IMR-90 (cell line): ENCODE data around the gene ADCY5. TPM values are rescaled to one million over a fixed set of nuclear protein-coding genes. Genes with fewer than 3 reads are reported as not detected.

Source experiments
- ATAC-seq: fragments of 200-7000 bp; cut with Tn5 transposase; 2 replicates; pipeline ENCODE4 v1.9.1; 2020; ENCODE audit warnings: low read depth, mild to moderate bottlenecking, moderate library complexity
- BruUV-seq: library from RNA; stranded (reverse); fragments of 400-500 nt; replicated peaks from 2 replicates; lab custom pipeline; 2021; lab: Mats Ljungman, UMichigan
- CTCF ChIA-PET: fragments of 300-600 bp; formaldehyde crosslinking; extraction: SDS; loops from one replicate; lab custom pipeline; 2021; ENCODE audit warnings: antibody characterized with exemption; lab: Yijun Ruan, JAX
- POLR2A ChIA-PET: fragments of 300-600 bp; sonication (Branson Sonifier 250); formaldehyde crosslinking; loops from one replicate; lab custom pipeline; 2022; ENCODE audit warnings: antibody characterized with exemption; ENCODE audit not compliant: unreplicated experiment; lab: Charles Lee
- DNase-seq: peaks from one replicate; pipeline ENCODE4 v3.0.0; 2013
- H2AFZ ChIP-seq: replicated peaks from 2 replicates; pipeline ENCODE3; 2013; ENCODE audit warnings: low read length, mild to moderate bottlenecking; ENCODE audit not compliant: poor library complexity
- H2AK5ac ChIP-seq: 2 replicates; pipeline ENCODE4 v1.6.1; 2013; ENCODE audit warnings: low read depth, low read length, inconsistent platforms
- H2AK9ac ChIP-seq: replicated peaks from 2 replicates; pipeline ENCODE3; 2013; ENCODE audit warnings: mild to moderate bottlenecking, low read depth, low read length, moderate library complexity; ENCODE audit not compliant: poor library complexity
- H2BK120ac ChIP-seq: 2 replicates; pipeline ENCODE4 v1.6.1; 2013; ENCODE audit warnings: low read depth, low read length, inconsistent platforms
- H2BK15ac ChIP-seq: 3 replicates; pipeline ENCODE4 v1.6.1; 2013; ENCODE audit warnings: low read depth, low read length, inconsistent platforms
- H2BK20ac ChIP-seq: 2 replicates; pipeline ENCODE4 v1.6.1; 2013; ENCODE audit warnings: low read depth, mild to moderate bottlenecking, inconsistent platforms, low read length, moderate library complexity
- H2BK5ac ChIP-seq: 2 replicates; pipeline ENCODE4 v1.6.1; 2013; ENCODE audit warnings: mild to moderate bottlenecking, low read depth, low read length, inconsistent platforms; ENCODE audit not compliant: poor library complexity, severe bottlenecking
- H3K14ac ChIP-seq: replicated peaks from 2 replicates; pipeline ENCODE4 v1.6.1; 2013; ENCODE audit warnings: low read depth, low read length, inconsistent platforms
- H3K18ac ChIP-seq: 2 replicates; pipeline ENCODE4 v1.6.1; 2013; ENCODE audit warnings: low read depth, low read length, control low read depth
- H3K23ac ChIP-seq: 2 replicates; pipeline ENCODE4 v1.6.1; 2013; ENCODE audit warnings: low read depth, low read length, inconsistent platforms
- H3K27ac ChIP-seq: 2 replicates; pipeline ENCODE4 v1.5.1; 2013; ENCODE audit warnings: mild to moderate bottlenecking, control low read depth, low read length; ENCODE audit not compliant: insufficient read depth
- H3K27me3 ChIP-seq: 2 replicates; pipeline ENCODE4 v1.6.1; 2013; ENCODE audit warnings: low read length; ENCODE audit not compliant: control insufficient read depth, insufficient read depth
- H3K36me3 ChIP-seq: 2 replicates; pipeline ENCODE4 v1.6.1; 2013; ENCODE audit warnings: low read length, mixed read lengths; ENCODE audit not compliant: control insufficient read depth, insufficient read depth
- H3K4ac ChIP-seq: 2 replicates; pipeline ENCODE4 v1.6.1; 2013; ENCODE audit warnings: low read depth, low read length, inconsistent platforms
- H3K4me1 ChIP-seq: 2 replicates; pipeline ENCODE4 v1.6.1; 2013; ENCODE audit warnings: low read length, mixed read lengths; ENCODE audit not compliant: control insufficient read depth, insufficient read depth
- H3K4me2 ChIP-seq: 2 replicates; pipeline ENCODE4 v1.6.1; 2013; ENCODE audit warnings: low read depth, mild to moderate bottlenecking, control low read depth, low read length, moderate library complexity
- H3K4me3 ChIP-seq: 2 replicates; pipeline ENCODE4 v1.5.1; 2013; ENCODE audit warnings: low read depth, mild to moderate bottlenecking, control low read depth, low read length, moderate library complexity; ENCODE audit not compliant: insufficient read depth
- H3K56ac ChIP-seq: 2 replicates; pipeline ENCODE4 v1.6.1; 2013; ENCODE audit warnings: low read length, inconsistent platforms; ENCODE audit not compliant: insufficient read depth; ENCODE audit errors: extremely low read depth
- H3K79me1 ChIP-seq, 2 experiments: 2 replicates each; pipeline ENCODE4 v1.6.1; 2013; ENCODE audit warnings: low read length in 2 of 2, inconsistent platforms in 1 of 2, low read depth in 1 of 2
- H3K9ac ChIP-seq: 2 replicates; pipeline ENCODE4 v1.6.1; 2013; ENCODE audit warnings: low read depth, low read length, control low read depth
- H3K9me1 ChIP-seq: 2 replicates; pipeline ENCODE4 v1.6.1; 2013; ENCODE audit warnings: low read length, inconsistent platforms; ENCODE audit not compliant: insufficient read depth
- H3K9me3 ChIP-seq: 2 replicates; pipeline ENCODE4 v1.6.1; 2013; ENCODE audit warnings: low read length; ENCODE audit not compliant: control insufficient read depth, insufficient read depth
- H4K20me1 ChIP-seq: 2 replicates; pipeline ENCODE4 v1.6.1; 2013; ENCODE audit warnings: low read length, inconsistent platforms; ENCODE audit not compliant: insufficient read depth
- H4K5ac ChIP-seq: 2 replicates; pipeline ENCODE4 v1.6.1; 2013; ENCODE audit warnings: mild to moderate bottlenecking, low read depth, low read length, control low read depth
- H4K8ac ChIP-seq, 2 experiments: 2 replicates each; pipeline ENCODE4 v1.6.1; 2013; ENCODE audit warnings: low read depth in 2 of 2, low read length in 2 of 2, control low read depth in 1 of 2, inconsistent platforms in 1 of 2
- H4K91ac ChIP-seq: 2 replicates; pipeline ENCODE4 v1.6.1; 2013; ENCODE audit warnings: low read depth, low read length, inconsistent platforms; ENCODE audit not compliant: insufficient read depth
- BHLHE40 ChIP-seq: fragments of 150-350 bp; IDR thresholded peaks from 2 replicates; pipeline ENCODE4 v1.6.1; 2016; ENCODE audit warnings: mild to moderate bottlenecking, low read depth, low read length
- CEBPB ChIP-seq: IDR thresholded peaks from 2 replicates; pipeline ENCODE4 v1.6.1; 2012; ENCODE audit warnings: low read depth, low read length, improper control_type of control experiment
- CHD1 ChIP-seq: IDR thresholded peaks from 2 replicates; pipeline ENCODE4 v1.6.1; 2012; ENCODE audit warnings: low read depth, low read length, improper control_type of control experiment
- FOS ChIP-seq: fragments of 150-350 bp; IDR thresholded peaks from 2 replicates; pipeline ENCODE4 v1.6.1; 2016; ENCODE audit warnings: low read depth, low read length
- POLR2A ChIP-seq: IDR thresholded peaks from 2 replicates; pipeline ENCODE4 v1.6.1; 2012; ENCODE audit warnings: mild to moderate bottlenecking, low read depth, low read length
- RAD21 ChIP-seq: IDR thresholded peaks from 2 replicates; pipeline ENCODE4 v1.6.1; 2012; ENCODE audit warnings: low read length, improper control_type of control experiment
- SMC3 ChIP-seq: fragments of 150-350 bp; IDR thresholded peaks from 2 replicates; pipeline ENCODE4 v1.6.1; 2016; ENCODE audit warnings: low read depth, mild to moderate bottlenecking, antibody characterized with exemption, low read length, moderate library complexity
- WGBS, 2 experiments: methylation state at CpG; one replicate each; pipeline versions ENCODE4 v1.1.5 to v1.1.7; 2013; ENCODE audit warnings: missing lambda C conversion rate in 2 of 2; ENCODE audit not compliant: insufficient read length in 1 of 2; ENCODE audit errors: extremely low coverage in 2 of 2; 5-methylcytosine and 5-hydroxymethylcytosine counted together
- dilution Hi-C: fragments of 300-500 bp; cut with HindIII; formaldehyde crosslinking; loops from one replicate; pipeline ENCODE4 v1.14.3; 2018; ENCODE audit warnings: low sequenced_read_pairs; ENCODE audit not compliant: unreplicated experiment
- in situ Hi-C: fragments of 300-500 bp; cut with MboI; formaldehyde crosslinking; loops from 3 replicates; pipeline ENCODE4 v1.14.3; 2019; ENCODE audit warnings: low sequenced_read_pairs, inconsistent platforms, mixed read lengths
- intact Hi-C: fragments of 100-400 bp; cut with micrococcal nuclease; formaldehyde crosslinking; loops from 2 replicates; pipeline ENCODE4 v1.10.0; 2022
- polyA plus RNA-seq, 3 experiments: library from polyadenylated mRNA; depleted of rRNA; stranded (reverse); fragments of >200 nt; gene quantifications; 2 replicates each; pipeline ENCODE4 v1.2.3, GENCODE V29; 2012; ENCODE audit warnings: low replicate concordance in 1 of 3
- total RNA-seq: library from RNA; depleted of rRNA; stranded (reverse); fragments of >200 nt; gene quantifications from 2 replicates; pipeline ENCODE4 v1.2.3, GENCODE V29; 2012
- TF ChIP-seq, protein P1 (sequence below): conservative IDR thresholded peaks from 2 replicates; pipeline ENCODE4 v1.5.1; 2012; ENCODE audit warnings: mild to moderate bottlenecking, low read depth, low read length, improper control_type of control experiment

Gene ADCY5
- total and polyA plus RNA-seq, 2 of the 4 experiments (the other 2 are of a cell fraction): 0.14 to 0.18 TPM

DNA sequence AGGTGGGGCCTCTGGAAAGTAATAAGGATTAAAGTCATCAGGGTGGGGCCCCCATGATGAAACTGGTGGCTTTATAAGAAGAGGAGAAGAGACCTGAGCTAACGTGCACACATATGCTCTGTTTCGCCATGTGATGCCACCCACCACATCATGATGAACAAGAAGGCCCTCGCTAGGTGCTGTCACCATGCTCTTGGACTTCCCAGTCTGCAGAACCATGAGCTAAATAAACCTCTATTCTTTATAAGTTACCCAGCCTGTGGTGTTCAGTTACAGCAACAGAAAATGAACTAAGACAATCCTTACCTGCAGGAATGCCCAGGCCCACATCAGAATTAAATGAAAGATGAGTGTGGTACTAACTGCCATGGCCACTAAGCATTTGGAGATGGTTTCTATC is 79.8 kb downstream of the ADCY5 start:
- H2AFZ ChIP-seq: no peak overlapping the region
- H3K18ac ChIP-seq: no peak overlapping the region
- no peak overlapping the region for H3K27ac ChIP-seq
- DNase-seq (no peak), ATAC-seq (no peak)
- H2AK9ac ChIP-seq: no peak overlapping the region
- H2BK120ac ChIP-seq: no peak overlapping the region
- in situ Hi-C loops: no loop called here
- H3K23ac ChIP-seq: no peak overlapping the region
- no peaks in the 10 kb centered on the region for H3K36me3 ChIP-seq
- H3K4me1 ChIP-seq: no peaks in the 10 kb centered on the region
- dilution Hi-C loops: no loop called here
- no peak overlapping the region for H3K4me3 ChIP-seq
- CTCF ChIA-PET: no interaction called here
- intact Hi-C loops: no loop called here
- no peak overlapping the region for H4K5ac ChIP-seq
- H4K20me1 ChIP-seq: no peaks in the 10 kb centered on the region; the same call in 1 of the 2 replicates
- no peaks in the 10 kb centered on the region for H3K79me1 ChIP-seq
- no peak overlapping the region for H4K91ac ChIP-seq
- 100% methylated on average over 1 of the region's 3 CpGs; no CpG with 5 or more reads in 1 of the 2 experiments for WGBS, 2 experiments
- POLR2A ChIA-PET: no interaction called here
- no peak for TF ChIP-seq CEBPB
- TF ChIP-seq FOS: no peak
- TF ChIP-seq RAD21: no peak
- TF ChIP-seq CHD1: no peak
- TF ChIP-seq, protein P1, sequence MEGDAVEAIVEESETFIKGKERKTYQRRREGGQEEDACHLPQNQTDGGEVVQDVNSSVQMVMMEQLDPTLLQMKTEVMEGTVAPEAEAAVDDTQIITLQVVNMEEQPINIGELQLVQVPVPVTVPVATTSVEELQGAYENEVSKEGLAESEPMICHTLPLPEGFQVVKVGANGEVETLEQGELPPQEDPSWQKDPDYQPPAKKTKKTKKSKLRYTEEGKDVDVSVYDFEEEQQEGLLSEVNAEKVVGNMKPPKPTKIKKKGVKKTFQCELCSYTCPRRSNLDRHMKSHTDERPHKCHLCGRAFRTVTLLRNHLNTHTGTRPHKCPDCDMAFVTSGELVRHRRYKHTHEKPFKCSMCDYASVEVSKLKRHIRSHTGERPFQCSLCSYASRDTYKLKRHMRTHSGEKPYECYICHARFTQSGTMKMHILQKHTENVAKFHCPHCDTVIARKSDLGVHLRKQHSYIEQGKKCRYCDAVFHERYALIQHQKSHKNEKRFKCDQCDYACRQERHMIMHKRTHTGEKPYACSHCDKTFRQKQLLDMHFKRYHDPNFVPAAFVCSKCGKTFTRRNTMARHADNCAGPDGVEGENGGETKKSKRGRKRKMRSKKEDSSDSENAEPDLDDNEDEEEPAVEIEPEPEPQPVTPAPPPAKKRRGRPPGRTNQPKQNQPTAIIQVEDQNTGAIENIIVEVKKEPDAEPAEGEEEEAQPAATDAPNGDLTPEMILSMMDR: no peak
- TF ChIP-seq BHLHE40: no peak
- no peak for TF ChIP-seq POLR2A
- TF ChIP-seq SMC3: no peak
- no peak overlapping the region for H2AK5ac ChIP-seq
- no peak overlapping the region for H3K4me2 ChIP-seq
- no peaks in the 10 kb centered on the region for H3K9me1 ChIP-seq
- H3K56ac ChIP-seq: no peak overlapping the region
- no peak overlapping the region for H2BK15ac ChIP-seq
- H4K8ac ChIP-seq: no peak overlapping the region
- H3K9ac ChIP-seq: no peak overlapping the region
- peaks cover 61% of the 10 kb centered on the region for H3K27me3 ChIP-seq
- no peak overlapping the region for H3K4ac ChIP-seq
- peaks cover 4% of the 10 kb centered on the region; the same call in 1 of the 2 replicates for H3K9me3 ChIP-seq
- no peak overlapping the region for H3K14ac ChIP-seq
- BruUV-seq: no TSS peak
- no peak overlapping the region for H2BK5ac ChIP-seq
- H2BK20ac ChIP-seq: no peak overlapping the region
